HepG2 (cell line): ENCODE results near the gene TSPYL4. TPM values are rescaled to one million over a fixed set of nuclear protein-coding genes. Genes with fewer than 3 reads are reported as not detected.

Source experiments
- ATM ChIP-seq: fragments of 450-650 bp; IDR thresholded peaks from 2 replicates; pipeline ENCODE4 v1.7.1; 2017; ENCODE audit warnings: mild to moderate bottlenecking, borderline replicate concordance
- CBX2 ChIP-seq, 2 experiments: fragments of 200-600 bp in 1 of 2; sonication (generic); formaldehyde crosslinking in 1 of 2; IDR thresholded peaks; 2 replicates each; pipeline versions ENCODE4 v1.7.0 to v1.8.1; 2018 to 2022; ENCODE audit warnings: low read depth in 2 of 2, low read length in 1 of 2, mild to moderate bottlenecking in 1 of 2, missing genetic modification reagents in 1 of 2
- EED ChIP-seq: sonication (generic); formaldehyde crosslinking; IDR thresholded peaks from 2 replicates; pipeline ENCODE4 v1.5.0; 2020; ENCODE audit warnings: mild to moderate bottlenecking, missing genetic modification reagents
- HOXA7 ChIP-seq: sonication (generic); formaldehyde crosslinking; IDR thresholded peaks from 2 replicates; pipeline ENCODE4 v1.8.1; 2022; ENCODE audit warnings: mild to moderate bottlenecking, missing genetic modification reagents, moderate library complexity
- NFATC3 ChIP-seq: sonication (generic); formaldehyde crosslinking; IDR thresholded peaks from 2 replicates; pipeline ENCODE4 v1.5.1; 2020; ENCODE audit warnings: mild to moderate bottlenecking, missing genetic modification reagents
- NFIB ChIP-seq: sonication (generic); formaldehyde crosslinking; IDR thresholded peaks from 2 replicates; pipeline ENCODE4 v1.9.0; 2021; ENCODE audit warnings: missing genetic modification reagents, mild to moderate bottlenecking, borderline replicate concordance
- PAX8 ChIP-seq: sonication (generic); formaldehyde crosslinking; IDR thresholded peaks from 2 replicates; pipeline ENCODE4 v1.8.0; 2022; ENCODE audit warnings: mild to moderate bottlenecking, missing genetic modification reagents, borderline replicate concordance
- POGZ ChIP-seq: sonication (generic); formaldehyde crosslinking; IDR thresholded peaks from 2 replicates; pipeline ENCODE4 v1.4.0; 2020; ENCODE audit warnings: mild to moderate bottlenecking, missing genetic modification reagents
- RFX5 ChIP-seq: IDR thresholded peaks from 2 replicates; pipeline ENCODE4 v1.6.1; 2011; ENCODE audit warnings: low read depth, low read length, improper control_type of control experiment
- TARDBP ChIP-seq: sonication (generic); formaldehyde crosslinking; IDR thresholded peaks from 2 replicates; pipeline ENCODE4 v1.8.0; 2022; ENCODE audit warnings: mild to moderate bottlenecking, missing genetic modification reagents
- TEAD3 ChIP-seq: optimal IDR thresholded peaks from 2 replicates; pipeline ENCODE3; 2016; ENCODE audit warnings: borderline replicate concordance
- TSC22D2 ChIP-seq: sonication (generic); formaldehyde crosslinking; IDR thresholded peaks from 2 replicates; pipeline ENCODE4 v1.5.1; 2020; ENCODE audit warnings: missing genetic modification reagents, mild to moderate bottlenecking, borderline replicate concordance
- ZNF296 ChIP-seq: sonication (generic); formaldehyde crosslinking; conservative IDR thresholded peaks from 2 replicates; pipeline ENCODE4 v1.5.0; 2020; ENCODE audit warnings: mild to moderate bottlenecking, missing genetic modification reagents
- ZNF670 ChIP-seq: sonication (generic); formaldehyde crosslinking; IDR thresholded peaks from 2 replicates; pipeline ENCODE4 v1.8.0; 2022; ENCODE audit warnings: mild to moderate bottlenecking, missing genetic modification reagents, borderline replicate concordance
- ZNF672 ChIP-seq: sonication (generic); formaldehyde crosslinking; IDR thresholded peaks from 2 replicates; pipeline ENCODE4 v1.8.1; 2022; ENCODE audit warnings: missing genetic modification reagents
- ZNF850 ChIP-seq: sonication (generic); formaldehyde crosslinking; conservative IDR thresholded peaks from 2 replicates; pipeline ENCODE4 v1.9.0; 2021; ENCODE audit warnings: mild to moderate bottlenecking, missing genetic modification reagents
- ZSCAN21 ChIP-seq: sonication (generic); formaldehyde crosslinking; IDR thresholded peaks from 2 replicates; pipeline ENCODE4 v1.8.0; 2022; ENCODE audit warnings: mild to moderate bottlenecking, missing genetic modification reagents, moderate library complexity, borderline replicate concordance
- polyA plus RNA-seq, 8 experiments: library from polyadenylated mRNA; depleted of rRNA in 3 of 8; stranded (reverse) in 7 of 8; unstranded in 1 of 8; fragments of >200 nt; fragmentation: Illumina TruSeq in 4 of 8; extraction: Trizol in 4 of 8; gene quantifications; 2 replicates each; pipeline versions ENCODE4 v1.2.1 to v1.2.3, GENCODE V29; 2011 to 2016; ENCODE audit warnings: low read depth in 4 of 8, missing spikeins in 1 of 8, mixed read lengths in 1 of 8; ENCODE audit not compliant: insufficient read depth in 1 of 8
- total RNA-seq, 5 experiments: library from RNA; depleted of rRNA; stranded (reverse); fragments of >200 nt; fragmentation: Illumina TruSeq; extraction: Trizol; gene quantifications; 2 replicates each; pipeline ENCODE4 v1.2.3, GENCODE V29; 2016; ENCODE audit warnings: low read depth in 1 of 5
- TF ChIP-seq, protein P1 (sequence below): sonication (generic); formaldehyde crosslinking; IDR thresholded peaks from 2 replicates; pipeline ENCODE4 v1.8.1; 2023; ENCODE audit warnings: mild to moderate bottlenecking, inconsistent platforms, moderate library complexity, missing genetic modification reagents, borderline replicate concordance
- TF ChIP-seq, protein P2 (sequence below): IDR thresholded peaks from 2 replicates; pipeline ENCODE4 v1.6.1; 2016; ENCODE audit warnings: mild to moderate bottlenecking
- TF ChIP-seq, protein P3 (sequence below): sonication (generic); formaldehyde crosslinking; IDR thresholded peaks from 2 replicates; pipeline ENCODE4 v1.5.1; 2020; ENCODE audit warnings: mild to moderate bottlenecking, missing genetic modification reagents, borderline replicate concordance
- TF ChIP-seq, protein P4 (sequence below): IDR thresholded peaks from 2 replicates; pipeline ENCODE4 v1.6.1; 2012; ENCODE audit warnings: inconsistent platforms
- TF ChIP-seq, protein P5 (sequence below): sonication (generic); formaldehyde crosslinking; IDR thresholded peaks from 2 replicates; pipeline ENCODE4 v1.8.1; 2022; ENCODE audit warnings: low read depth, mild to moderate bottlenecking, missing genetic modification reagents

The TSPYL4 gene
- total and polyA plus RNA-seq, 2 of the 13 experiments (the other 11 are each of a cell fraction or from before 2014, with no cell fraction given) = 18.0 to 19.7 TPM

DNA sequence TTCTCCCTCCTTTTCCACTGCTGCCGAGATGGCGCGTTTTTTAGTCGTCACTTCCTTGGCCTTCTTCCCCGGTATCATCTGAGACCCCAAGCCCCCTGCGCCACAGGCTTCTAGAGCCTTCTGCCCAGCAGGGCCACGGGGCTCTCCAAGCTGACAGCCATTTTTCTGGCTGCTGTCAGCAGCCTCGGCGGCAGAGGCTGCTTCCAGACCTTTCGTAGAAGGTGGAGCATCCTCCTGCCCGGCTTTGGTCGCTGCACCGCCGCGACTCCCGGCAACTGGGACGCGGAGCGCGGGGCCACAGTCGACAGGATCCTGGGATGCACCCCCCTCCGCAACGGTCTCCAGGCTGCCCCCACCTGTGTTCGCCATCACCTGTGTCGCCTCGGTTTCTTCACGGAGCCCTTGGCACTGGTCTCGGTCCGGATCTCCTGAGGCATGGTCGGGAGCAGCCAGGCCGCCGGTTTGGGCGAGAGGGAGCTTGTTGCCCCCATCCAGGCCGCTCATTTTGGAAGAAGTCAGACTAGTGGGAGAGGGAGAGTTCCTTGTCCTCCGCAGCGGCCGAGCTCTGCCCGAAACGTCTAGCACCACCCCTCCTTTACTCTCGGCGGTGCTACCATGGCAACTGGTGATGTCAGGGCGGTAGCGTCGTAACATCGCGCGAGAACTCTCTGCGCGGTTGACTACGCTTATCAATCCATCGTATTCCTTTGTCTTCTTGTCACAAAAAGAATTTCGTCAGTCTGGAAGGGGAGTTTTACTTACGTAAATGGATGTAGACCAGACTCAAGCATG, at the start of gene TSPYL4 (continued):
- TF ChIP-seq, protein P1, sequence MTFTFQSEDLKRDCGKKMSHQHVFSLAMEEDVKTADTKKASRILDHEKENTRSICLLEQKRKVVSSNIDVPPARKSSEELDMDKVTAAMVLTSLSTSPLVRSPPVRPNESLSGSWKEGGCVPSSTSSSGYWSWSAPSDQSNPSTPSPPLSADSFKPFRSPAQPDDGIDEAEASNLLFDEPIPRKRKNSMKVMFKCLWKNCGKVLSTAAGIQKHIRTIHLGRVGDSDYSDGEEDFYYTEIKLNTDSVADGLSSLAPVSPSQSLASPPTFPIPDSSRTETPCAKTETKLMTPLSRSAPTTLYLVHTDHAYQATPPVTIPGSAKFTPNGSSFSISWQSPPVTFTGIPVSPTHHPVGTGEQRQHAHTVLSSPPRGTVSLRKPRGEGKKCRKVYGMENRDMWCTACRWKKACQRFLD (CRISPR knock-in tag) = 0 out of 2 replicates have a peak, but pooled peaks have one; percentile 59
- TF ChIP-seq, protein P2, sequence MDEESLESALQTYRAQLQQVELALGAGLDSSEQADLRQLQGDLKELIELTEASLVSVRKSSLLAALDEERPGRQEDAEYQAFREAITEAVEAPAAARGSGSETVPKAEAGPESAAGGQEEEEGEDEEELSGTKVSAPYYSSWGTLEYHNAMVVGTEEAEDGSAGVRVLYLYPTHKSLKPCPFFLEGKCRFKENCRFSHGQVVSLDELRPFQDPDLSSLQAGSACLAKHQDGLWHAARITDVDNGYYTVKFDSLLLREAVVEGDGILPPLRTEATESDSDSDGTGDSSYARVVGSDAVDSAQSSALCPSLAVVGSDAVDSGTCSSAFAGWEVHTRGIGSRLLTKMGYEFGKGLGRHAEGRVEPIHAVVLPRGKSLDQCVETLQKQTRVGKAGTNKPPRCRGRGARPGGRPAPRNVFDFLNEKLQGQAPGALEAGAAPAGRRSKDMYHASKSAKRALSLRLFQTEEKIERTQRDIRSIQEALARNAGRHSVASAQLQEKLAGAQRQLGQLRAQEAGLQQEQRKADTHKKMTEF (CRISPR knock-in tag) = peak; percentile 78
- no peak; the same call in 1 of the 2 replicates for TF ChIP-seq ZSCAN21 (CRISPR knock-in tag)
- TF ChIP-seq, protein P3, sequence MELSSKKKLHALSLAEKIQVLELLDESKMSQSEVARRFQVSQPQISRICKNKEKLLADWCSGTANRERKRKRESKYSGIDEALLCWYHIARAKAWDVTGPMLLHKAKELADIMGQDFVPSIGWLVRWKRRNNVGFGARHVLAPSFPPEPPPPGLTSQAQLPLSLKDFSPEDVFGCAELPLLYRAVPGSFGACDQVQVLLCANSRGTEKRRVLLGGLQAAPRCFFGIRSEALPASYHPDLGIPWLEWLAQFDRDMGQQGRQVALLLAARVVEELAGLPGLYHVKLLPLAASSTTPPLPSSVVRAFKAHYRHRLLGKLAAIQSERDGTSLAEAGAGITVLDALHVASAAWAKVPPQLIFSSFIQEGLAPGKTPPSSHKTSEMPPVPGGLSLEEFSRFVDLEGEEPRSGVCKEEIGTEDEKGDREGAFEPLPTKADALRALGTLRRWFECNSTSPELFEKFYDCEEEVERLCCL (CRISPR knock-in tag) = peak; percentile 72
- no peak for TF ChIP-seq ATM
- no peak for TF ChIP-seq NFATC3 (CRISPR knock-in tag)
- peak; percentile 15 for TF ChIP-seq TEAD3
- TF ChIP-seq PAX8 (CRISPR knock-in tag) = 0 out of 2 replicates have a peak, but pooled peaks have one; percentile 70
- no peak for TF ChIP-seq ZNF296 (CRISPR knock-in tag)
- no peak for TF ChIP-seq CBX2 (IDR thresholded peaks at IDR 0.05; ENCODE audit: low read depth, low read length)
- no peak for TF ChIP-seq CBX2 (CRISPR knock-in tag; IDR thresholded peaks at IDR 0.05; ENCODE audit: low read depth)
- TF ChIP-seq ZNF850 (CRISPR knock-in tag) = no peak
- TF ChIP-seq EED (CRISPR knock-in tag) = 0 out of 2 replicates have a peak, but pooled peaks have one; percentile 47
- TF ChIP-seq RFX5 = peak; percentile 100
- no peak for TF ChIP-seq HOXA7 (CRISPR knock-in tag)
- TF ChIP-seq, protein P4, sequence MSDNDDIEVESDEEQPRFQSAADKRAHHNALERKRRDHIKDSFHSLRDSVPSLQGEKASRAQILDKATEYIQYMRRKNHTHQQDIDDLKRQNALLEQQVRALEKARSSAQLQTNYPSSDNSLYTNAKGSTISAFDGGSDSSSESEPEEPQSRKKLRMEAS = peak; percentile 8; the same call in 1 of the 2 replicates
- peak; percentile 36 for TF ChIP-seq POGZ (CRISPR knock-in tag)
- TF ChIP-seq, protein P5, sequence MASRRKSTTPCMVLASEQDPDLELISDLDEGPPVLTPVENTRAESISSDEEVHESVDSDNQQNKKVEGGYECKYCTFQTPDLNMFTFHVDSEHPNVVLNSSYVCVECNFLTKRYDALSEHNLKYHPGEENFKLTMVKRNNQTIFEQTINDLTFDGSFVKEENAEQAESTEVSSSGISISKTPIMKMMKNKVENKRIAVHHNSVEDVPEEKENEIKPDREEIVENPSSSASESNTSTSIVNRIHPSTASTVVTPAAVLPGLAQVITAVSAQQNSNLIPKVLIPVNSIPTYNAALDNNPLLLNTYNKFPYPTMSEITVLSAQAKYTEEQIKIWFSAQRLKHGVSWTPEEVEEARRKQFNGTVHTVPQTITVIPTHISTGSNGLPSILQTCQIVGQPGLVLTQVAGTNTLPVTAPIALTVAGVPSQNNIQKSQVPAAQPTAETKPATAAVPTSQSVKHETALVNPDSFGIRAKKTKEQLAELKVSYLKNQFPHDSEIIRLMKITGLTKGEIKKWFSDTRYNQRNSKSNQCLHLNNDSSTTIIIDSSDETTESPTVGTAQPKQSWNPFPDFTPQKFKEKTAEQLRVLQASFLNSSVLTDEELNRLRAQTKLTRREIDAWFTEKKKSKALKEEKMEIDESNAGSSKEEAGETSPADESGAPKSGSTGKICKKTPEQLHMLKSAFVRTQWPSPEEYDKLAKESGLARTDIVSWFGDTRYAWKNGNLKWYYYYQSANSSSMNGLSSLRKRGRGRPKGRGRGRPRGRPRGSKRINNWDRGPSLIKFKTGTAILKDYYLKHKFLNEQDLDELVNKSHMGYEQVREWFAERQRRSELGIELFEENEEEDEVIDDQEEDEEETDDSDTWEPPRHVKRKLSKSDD (CRISPR knock-in tag) = peak; percentile 81
- no peak for TF ChIP-seq TSC22D2
- no peak for TF ChIP-seq NFIB (CRISPR knock-in tag)
- no peak for TF ChIP-seq ZNF672
- peak; percentile 54; the same call in 1 of the 2 replicates for TF ChIP-seq TARDBP (CRISPR knock-in tag)
- no peak for TF ChIP-seq ZNF670 (CRISPR knock-in tag)
